Spleen (tissue), 7 donors: ENCODE results near the gene TMEM18.

ENCODE experiments used
- CTCF ChIP-seq, 11 experiments: fragments of 200-600 bp in 7 of 11; fragments of 450-650 bp in 4 of 11; sonication (generic) in 4 of 11; IDR thresholded peaks in 8 of 11; conservative IDR thresholded peaks in 3 of 11; 1 replicate in 7 of 11; 2 replicates in 4 of 11; pipeline versions ENCODE4 v1.4.0 to v1.8.0; 2016 to 2021; ENCODE audit warnings: antibody characterized with exemption in 11 of 11, inconsistent platforms in 4 of 11, mild to moderate bottlenecking in 1 of 11
- POLR2A ChIP-seq, 3 donors: fragments of 450-650 bp; IDR thresholded peaks; one replicate each; pipeline ENCODE4 v1.5.1; 2017; ENCODE audit warnings: antibody characterized with exemption in 3 of 3, mild to moderate bottlenecking in 1 of 3
- donor health status: DM: no; HTN: no; CAD: no; lungs with moderate emphysema.
- donor health status: DM: no; HTN: no; CAD: no.
- donor health status: DM: no; HTN: no; CAD: no.

GRCh38 chr2:632471-632870 lies 44.7 kb downstream of the TMEM18 start:
- TF ChIP-seq CTCF (IDR thresholded peaks at IDR 0.05 in 8 of 11, conservative IDR thresholded peaks at IDR 0.05 in 3 of 11) (no peak), POLR2A (IDR thresholded peaks at IDR 0.05) (no peak)
